Right lung (tissue), 5 donors: ENCODE data around the gene MPIG6B. TPM values are rescaled to one million over a fixed set of nuclear protein-coding genes. Genes with fewer than 3 reads are reported as not detected.

Experiments used
- DNase-seq, 2 donors: peaks; one replicate each; pipeline ENCODE4 v3.0.0-alpha.2; 2013
- polyA plus RNA-seq, 5 donors: library from polyadenylated mRNA; unstranded; fragments of 120-200 nt; gene quantifications; one replicate each; pipeline versions ENCODE4 v1.2.1 to v1.2.3, GENCODE V29; 2013; ENCODE audit warnings: inconsistent platforms in 1 of 5, low replicate concordance in 1 of 5; ENCODE audit not compliant: insufficient read length in 5 of 5, insufficient read depth in 1 of 5

Gene MPIG6B
- polyA plus RNA-seq, 5 donors, result 2.4 to 3.8 (median 3.0) TPM

DNA sequence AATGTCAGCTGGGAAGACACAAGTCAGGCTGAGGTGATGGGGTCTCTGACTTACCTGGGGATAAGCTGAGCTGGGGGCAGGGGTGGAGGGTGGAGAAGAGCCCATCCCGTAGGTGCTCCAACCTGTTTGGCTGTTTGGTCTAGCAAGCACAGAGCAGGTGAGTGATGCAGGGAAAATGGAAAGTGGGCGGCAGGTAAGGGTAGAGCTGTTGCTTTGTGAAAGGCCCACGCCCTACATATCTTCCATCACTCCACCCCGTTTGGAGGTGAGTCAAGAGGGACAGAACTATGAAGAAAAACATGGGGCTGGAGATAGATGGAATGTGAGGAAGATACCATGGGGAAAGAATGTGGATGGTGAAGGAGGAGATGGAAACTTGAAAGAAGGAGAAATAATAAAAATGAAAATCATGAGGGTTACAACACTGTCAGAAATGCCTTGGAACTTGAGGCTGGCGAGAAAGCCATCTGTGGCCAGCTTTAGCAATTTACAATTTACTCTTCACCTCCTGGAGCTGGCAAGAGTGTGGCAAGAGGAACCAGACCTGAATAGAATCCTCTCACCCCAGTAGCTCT is 2.9 kb upstream of the MPIG6B start:
- DNase-seq, result no peak

DNA sequence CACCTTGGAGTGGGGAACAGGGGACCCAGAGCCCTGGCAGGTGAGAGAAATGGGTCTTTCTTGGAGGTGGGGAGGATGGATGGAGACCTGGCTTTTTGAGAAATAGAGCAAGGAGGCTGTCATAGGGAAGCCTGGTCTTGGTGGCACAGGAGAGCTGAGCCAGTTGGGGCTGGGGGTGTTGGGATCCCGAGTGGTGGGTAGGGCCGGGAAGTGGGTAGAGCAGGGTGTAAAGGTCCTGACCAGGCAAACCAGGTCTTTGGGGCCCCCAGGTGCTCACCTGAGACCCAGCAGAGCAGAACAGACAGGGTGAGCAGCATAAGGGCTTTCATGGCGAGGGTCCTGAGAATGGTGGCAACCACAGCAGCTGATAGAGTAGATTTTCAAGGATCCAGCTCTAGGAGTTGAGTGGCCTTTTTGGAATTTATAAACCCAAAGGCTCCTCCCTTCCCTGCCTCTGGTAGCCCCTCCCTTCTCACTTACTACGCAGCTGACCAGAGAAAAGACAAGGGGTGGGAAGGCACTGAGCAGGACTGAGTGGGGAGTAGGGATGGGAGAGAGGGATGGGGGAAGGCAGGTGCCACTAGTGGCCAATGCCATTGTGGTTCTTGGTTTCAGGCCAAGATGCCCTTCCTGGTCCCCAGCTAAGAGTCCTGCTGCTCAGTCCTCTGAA is 1.7 kb upstream of the MPIG6B start, which contains the start of gene LY6G6C:
TSS of gene LY6G6C (minus strand) at position 396 of the 670 bp plus-strand sequence. CDS start at position 329, 67 bp downstream.
- no peak for DNase-seq

DNA sequence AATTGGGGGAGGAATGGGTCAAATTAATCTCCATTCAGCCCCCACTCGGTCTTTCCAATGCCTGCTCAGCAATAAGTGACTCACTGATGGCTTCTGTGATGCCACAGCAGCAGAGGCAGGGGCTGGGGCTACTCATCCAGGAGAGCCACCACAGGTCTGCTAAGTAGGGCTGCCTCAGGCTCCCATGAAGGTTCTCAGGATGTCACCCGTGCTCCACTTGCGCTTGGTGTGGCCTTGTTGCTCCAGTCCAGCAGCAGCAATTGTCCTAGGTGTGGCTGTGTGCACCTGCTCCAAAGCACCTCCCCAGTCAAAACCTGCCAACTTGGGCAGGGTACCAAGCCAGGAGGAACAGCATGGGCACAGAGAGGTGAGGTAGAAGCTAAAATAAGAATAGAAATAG is 1.0 kb upstream of the MPIG6B start:
- no peak for DNase-seq

DNA sequence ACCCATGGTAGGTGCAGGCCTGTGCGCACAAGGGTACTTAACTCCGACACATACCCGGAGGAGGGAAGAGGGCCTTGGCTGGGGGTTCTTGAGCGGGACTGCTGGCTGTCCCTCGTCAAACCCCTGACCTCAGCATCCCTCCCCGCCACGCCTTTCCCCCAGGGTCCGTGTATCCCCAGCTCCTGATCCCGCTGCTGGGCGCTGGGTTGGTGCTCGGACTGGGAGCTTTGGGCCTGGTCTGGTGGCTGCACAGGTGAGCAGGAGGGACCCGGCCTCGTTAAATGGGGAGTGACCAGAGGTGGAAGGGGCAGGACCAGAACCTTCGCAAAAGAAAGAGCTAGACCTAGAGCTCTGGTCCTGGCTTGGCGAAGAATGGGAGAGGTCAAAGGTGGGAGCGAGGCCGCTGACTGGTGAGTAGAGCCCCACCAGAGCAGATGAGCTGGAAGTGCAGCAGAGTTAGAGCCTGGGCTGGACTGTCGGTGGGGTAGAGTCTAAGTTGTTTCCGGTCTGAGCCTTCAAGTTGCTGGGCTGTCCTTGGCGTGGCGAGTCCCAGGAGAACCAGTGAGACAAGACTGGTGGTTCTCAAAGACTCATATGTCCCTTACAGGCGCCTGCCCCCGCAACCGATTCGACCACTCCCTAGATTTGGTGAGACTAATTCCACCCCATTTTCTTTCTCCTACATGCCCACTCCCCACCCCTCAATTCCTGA is 963 bp downstream of the MPIG6B start:
- DNase-seq, result no peak

DNA sequence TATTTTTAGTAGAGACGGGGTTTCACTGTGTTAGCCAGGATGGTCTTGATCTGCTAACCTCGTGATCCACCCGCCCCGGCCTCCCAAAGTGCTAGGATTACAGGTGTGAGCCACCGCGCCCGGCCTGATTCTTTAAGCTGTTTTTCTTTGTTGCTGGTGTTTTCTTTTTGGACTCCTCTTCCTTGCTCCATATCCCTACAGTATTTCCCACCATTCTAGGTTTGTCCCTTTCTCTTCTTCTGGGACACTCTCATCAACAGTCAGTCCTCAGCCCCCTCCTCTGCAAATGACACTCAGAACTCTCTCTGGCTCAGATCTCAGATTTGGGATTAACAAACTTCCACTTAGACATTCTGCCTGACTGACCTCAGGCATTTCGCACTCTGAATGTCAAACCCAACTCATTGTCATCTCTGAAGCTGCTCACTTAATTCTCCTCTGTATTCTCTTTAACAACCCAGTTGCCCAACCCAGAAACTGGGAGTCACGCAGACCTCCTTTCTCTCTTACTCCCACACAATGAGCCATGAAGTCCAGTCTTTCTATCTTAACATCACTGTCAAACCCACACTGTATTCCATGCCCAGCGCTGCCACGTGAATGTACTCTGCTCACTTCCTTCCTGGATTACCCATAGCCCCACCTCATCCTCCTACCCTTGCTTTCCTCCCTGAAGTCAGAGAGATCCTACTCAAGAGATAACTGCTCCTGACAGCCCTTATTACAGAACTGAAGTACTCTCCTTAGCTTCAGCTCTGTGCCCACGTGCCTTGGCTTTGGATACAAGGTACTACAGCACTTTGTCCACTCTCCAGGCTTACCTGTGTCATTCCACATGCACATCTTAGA is 2.6 kb downstream of the MPIG6B start:
- DNase-seq, result no peak

DNA sequence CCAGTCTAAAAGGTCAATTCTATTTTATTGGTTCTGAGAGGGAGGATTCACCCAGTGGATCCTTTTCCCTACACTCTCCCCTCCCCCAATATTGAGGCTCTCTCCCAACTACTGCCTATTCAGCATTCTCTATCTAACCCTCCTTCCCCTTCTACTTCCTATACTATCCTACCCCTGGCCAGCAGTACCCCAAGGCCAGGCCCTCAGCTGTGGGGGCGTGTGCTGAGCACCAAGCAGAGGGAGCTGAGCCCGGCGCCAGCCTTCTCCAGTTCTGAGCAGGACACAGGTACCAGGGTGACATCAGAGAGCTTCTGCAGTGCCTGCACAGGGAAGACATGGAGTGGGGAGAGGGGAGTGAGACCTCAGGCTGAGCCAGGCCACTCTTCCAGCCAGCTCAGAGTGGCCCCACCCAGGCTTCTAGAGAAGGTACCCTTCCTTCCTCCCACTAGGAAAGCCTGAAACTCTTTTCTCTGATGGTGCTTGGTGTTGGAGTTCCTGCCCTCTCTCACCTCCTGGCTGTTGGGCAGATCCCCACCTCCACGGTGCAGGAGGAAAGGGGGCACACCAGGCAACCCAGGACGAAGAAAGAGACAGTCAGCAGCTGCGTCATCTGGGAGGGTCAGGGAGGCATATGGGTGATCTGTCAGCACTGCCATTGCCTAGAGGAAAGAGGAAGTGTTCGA is 4.0 kb downstream of the MPIG6B start:
- DNase-seq, result no peak

DNA sequence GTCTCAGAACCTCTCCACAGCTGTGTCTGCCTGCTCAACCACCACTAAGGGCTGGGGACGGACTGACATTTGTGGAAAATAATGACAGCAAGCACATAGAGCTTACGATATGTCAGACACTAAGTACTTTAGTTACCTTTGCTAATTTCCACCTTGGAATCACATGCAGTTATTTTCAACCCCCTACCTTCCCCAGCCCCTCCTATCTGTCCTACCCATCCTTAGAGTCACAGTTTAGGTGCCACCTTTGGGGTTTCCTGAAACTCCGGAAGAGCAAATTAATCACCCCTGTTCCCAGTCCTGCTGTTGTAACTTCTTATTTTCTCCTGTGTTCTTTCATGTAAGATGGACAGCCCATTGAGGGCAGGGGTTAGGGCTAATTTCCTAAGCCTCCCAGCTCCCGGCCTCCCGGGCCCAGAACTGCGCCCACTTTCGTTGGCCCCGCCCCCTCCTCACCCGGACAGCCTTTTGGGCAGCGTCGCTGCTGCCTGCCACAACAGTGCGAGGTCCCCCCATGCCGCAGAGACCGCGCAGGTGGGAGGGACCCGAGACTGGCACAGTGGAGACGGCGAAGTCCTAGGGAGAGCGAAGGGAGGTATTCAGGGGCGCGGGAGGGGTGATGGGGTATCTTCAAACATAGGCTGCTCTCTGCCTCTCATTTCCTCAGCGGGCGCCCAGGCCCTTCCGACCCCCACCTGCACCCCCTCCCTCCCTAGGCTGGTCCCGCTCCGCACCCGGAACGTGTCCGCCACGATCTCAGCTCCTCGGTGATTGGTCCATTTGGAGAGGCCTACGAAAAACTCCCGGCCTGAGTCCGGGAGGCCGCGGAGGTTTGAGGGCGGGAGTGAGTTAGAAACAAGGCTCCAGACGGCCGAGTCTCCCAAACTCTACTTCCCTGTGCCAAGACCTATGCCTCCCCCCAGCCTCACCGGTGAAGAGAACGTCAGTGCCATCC is 4.8 kb downstream of the MPIG6B start:
- DNase-seq, result no peak

DNA sequence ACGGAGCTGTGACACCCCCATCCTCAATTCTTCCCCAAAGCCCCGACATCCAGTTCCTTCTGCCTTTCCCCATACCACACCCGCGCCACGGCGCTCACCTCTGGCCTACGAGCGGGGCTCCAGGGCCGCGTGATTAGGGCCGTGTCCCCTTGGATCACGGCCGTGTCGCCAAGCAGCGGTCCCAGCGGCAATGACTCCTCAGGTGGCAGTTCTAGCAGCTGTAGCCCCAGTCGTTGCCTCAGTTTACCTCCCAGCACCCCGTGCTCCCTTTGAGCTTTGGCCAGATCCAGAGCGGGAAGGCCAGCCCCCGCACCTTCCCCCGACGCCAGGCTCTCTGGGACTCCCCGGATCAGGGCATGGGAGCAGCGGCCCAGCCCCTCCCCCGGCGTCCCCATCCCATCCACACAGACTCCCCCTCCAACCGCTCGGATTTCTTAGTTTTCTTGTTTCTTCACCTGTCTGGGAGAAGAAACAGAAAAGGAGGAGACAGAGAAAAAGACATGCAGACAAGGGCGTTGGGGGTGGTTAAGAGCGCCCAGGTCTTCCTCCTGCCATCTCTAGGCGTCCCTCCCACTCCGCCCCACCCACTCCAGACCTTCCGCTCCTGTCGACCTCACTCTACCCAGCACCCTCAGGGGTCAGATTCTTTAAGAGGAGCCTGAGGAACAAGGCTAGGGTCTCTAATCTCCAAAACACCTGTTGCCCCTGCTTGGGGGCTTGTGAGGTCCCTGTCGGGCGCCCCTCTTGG is 5.8 kb downstream of the MPIG6B start, which contains the start of gene DDAH2:
TSS of gene DDAH2 (minus strand) at position 533 of the 748 bp plus-strand sequence. CDS start at position 395, 138 bp downstream.
- no peak for DNase-seq

DNA sequence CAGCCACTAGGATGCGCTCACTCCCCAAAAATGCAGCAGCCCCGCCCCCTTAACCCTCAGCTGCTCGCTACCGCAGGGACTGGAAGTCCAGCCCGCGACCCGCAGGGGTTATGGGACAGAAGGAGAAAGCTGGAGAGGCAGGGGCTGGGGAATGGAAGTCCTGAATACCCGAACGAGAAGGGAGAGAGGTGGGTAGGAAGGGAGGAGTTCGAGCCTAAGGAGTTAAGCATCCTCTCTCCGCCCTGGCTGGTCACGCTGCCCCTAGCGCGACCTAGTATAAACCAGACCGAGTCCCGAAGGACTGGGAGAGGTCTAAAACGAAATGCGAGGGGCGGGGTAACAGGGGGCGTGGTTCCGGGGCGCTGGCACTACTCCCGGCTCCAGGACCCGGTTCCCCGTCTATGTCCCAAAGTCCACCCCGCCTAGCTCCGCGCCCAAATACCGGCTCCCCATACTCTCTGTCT is 6.4 kb downstream of the MPIG6B start:
- peak; percentile 92 to 94 for DNase-seq

DNA sequence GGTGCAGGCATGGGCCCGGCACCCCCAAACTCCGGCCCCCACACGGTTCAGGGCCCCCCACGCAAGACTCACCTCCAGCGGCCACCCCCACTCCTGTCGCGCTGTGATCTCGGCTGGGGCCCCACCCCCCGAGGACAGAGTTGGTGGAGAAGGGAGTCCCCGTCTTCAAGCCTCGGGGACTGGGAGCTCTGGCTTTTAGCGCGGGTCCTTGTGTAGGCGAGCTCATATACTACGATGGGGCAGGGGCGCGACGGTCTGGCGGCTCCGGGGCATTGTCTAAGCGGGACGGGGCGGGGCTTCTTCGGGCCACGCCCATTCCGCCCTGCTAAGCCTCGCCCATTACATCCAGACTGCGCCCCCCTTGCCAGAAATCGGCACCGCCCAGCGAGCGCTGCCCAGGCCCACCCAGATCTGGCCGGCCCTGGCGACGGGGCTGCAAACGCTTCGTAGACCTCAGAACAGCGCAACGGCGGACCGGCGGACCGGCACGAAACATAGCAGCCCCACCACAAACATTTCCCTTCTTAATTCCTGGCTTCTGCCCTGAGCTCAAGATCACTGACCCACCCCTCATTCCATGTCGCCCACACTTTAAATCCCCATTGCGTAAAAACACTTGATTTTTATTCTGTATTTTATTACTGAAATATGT is 6.9 kb downstream of the MPIG6B start:
- peak; percentile 96 for DNase-seq

DNA sequence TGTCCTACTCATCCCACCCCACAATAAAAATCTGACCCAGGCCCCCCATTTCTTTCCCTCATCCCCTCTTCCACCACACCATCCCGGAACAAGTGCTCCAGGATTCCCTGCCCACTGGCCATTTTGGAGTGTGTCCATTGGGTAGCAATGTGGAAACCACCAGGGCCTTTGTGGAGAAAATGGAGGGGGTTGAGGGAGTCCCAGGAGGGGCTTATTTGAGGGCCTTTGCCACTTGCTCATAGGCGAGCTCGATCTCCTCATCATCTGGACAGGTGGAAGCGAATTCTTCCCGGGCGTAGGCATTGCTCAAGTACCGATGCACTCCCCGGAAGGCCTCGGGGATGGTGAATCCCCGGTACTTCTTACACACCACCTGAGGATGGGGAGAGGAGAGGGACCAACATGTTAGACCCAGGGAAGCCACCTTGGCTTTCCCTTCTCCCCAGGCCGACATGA is 7.5 kb downstream of the MPIG6B start:
- DNase-seq, result no peak

DNA sequence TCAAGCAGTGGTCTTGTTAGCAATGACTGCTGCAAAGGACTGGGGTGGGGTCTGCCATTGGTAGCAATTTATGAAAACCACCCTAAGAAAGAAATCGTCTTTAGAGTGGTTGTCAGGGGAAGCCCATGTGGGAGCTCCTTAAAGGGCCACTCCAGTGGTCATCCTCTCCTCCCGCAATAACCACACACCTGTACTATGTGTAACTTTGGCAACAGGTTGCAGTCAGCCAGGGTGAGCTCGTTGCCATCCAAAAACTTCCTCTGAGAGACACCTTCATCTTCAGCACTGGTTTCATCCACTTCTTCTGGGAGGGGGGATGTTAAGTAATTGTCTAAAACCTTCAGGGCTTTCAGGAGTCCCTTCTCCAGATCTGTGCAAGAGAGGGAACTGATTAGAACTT is 8.9 kb downstream of the MPIG6B start:
- no peak for DNase-seq

DNA sequence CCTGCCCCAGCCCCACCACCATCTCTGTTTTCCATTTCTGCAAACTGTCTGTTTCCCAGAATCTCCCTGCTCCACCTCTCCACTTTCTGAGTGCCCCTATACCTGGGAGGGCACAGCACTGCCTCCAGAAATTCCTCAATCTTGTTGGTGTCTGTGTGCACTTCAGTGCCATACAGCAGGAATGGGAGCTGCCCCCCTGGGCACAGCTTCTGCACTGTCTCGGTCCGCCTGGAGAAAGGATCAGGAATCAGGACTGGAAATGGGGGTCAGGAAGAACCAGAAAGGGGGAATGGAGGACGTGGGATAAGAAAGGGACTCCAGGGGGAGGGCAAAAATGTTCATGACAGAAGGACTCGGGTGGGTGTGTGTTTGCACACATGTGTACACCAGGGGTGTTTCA is 10.6 kb downstream of the MPIG6B start:
- no peak for DNase-seq

DNA sequence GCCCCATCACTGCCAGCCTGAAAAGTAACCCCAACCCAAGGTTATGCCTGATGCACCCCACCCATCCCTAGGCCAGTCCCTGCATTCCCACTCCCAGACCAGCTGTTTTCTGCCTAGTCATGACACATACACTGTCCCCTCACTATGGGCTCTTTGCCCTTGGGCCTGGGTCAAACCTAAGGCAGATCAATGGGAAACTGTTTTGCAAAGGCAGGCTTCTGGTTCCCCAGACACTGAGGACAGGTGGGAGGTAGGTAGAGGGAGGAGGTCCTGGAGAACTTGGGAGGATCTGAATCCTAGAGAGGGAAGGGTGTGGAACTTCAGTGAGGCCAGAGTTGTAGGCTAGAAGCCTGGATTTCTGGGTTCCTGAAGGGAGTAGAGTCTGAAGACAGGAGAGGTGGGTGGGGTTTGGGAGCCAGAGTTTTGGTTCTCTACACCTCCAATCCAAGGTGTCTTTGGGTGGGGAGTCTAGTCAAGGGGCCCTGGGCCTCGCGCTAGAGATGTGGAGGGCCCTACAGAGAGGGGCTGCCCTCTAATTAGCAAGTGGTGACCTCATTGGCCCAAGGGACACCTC is 11.2 kb downstream of the MPIG6B start:
- DNase-seq, result no peak

DNA sequence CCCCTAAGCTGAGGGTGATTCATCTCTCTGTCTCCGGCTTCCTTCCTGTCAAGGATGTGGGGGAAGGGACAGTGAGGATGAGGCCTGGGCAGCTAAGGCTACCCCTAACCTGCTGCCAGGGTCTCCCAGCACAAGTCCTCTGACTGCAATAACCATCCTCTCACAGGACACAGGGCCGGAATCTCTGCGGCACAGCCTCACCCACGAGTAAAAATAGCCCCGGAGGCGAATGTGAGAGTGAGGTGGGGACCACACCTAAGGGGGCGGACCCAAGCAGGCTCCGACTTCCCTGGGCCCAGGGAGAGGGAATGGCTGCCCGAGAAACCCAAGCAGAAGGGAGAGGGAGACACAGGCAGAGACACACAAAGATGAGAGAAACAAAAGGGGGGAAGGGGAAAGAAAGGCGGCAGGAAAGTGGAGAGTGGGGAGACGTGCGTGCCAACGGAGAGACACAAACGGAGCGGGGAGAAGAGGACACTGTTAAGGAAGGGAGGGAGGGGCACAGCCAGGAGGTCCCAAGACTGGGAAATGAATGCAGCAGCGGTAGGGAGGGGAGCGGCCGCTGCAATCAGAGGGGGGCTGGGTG is 11.7 kb downstream of the MPIG6B start:
- DNase-seq, result peak in 1 of 2 donors; percentile 42

DNA sequence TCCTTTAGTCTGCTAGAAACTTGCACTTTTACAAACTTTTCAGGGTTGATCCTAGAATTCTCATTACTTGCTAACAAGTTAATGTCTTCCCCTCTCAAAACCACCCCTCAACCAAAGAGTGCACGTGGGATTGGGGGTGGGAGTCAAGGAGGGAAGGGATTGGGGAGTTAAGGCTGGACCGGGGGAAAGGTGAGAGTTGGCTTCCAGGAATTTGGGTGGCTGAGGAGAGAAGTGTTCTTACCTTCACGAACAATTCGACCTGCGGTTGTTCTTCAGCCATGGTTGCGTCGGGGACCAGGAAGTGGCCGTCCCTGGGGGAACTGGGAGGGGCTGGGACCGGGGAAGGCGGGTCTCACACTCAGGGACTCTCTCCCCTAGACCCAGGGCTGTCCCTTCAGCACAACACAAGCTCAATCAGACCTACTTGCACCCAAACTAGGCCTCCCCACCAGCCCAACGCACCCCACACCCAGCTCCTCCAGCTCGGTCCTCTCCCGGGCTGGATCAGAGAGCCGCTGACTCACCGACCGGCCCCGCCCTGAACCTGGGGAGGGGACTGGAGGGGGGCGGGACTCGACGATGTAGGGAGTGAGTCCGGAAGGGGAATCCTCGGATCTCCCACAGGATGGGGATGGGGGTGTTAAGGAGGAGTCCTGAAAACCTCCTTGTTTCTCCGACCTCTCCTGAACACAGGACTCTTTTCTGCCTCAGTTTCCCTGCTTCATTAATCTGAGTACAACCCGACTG is 13.0 kb downstream of the MPIG6B start, which contains the start of gene CLIC1:
TSS of gene CLIC1 (minus strand) at position 510 of the 747 bp plus-strand sequence. CDS start at position 280, 230 bp downstream.
- peak; percentile 75 to 82 for DNase-seq

DNA sequence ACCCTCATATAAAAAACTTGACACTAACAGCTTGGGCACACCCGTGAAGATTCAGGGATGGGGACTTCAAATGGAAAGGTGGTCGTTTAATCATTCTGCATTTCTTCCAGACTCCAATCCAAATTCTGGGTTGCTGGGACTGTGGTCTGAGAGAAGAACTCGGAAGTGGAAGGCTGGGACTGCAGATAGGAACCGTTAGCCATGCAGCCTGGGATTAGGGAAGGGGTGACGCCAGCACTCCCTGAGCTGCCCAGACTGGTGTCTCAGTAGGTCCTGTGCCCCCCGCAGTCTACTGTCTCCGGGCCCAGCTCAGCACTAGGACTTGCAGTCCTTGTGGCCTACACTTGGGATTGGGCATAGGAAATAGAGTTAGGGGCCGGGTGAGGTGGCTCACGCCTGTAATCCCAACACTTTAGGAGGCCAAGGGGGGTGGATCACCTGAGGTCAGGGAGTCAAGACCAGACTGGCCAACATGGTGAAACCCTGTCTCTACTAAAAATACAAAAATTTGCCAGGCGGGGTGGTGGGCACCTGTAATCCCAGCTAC is 13.7 kb downstream of the MPIG6B start:
- no peak for DNase-seq
